Glutamatergic neuron (in vitro differentiated cells): ENCODE results near the gene LCNL1. TPM values are rescaled to one million over a fixed set of nuclear protein-coding genes. Genes with fewer than 3 reads are reported as not detected.

ENCODE experiments used
- DNase-seq: peaks from one replicate; pipeline ENCODE4 v3.0.0; 2022
- H3K27ac Mint-ChIP-seq: one replicate; pipeline ENCODE4 v1.8.0; 2020; ENCODE audit warnings: mild to moderate bottlenecking, mixed read lengths, inconsistent platforms; ENCODE audit not compliant: unreplicated experiment
- H3K27me3 Mint-ChIP-seq: one replicate; pipeline ENCODE4 v1.8.0; 2020; ENCODE audit warnings: mild to moderate bottlenecking, moderate library complexity, mixed read lengths, inconsistent platforms; ENCODE audit not compliant: unreplicated experiment
- H3K36me3 Mint-ChIP-seq: one replicate; pipeline ENCODE4 v1.8.0; 2020; ENCODE audit warnings: mild to moderate bottlenecking, mixed read lengths, inconsistent platforms; ENCODE audit not compliant: unreplicated experiment
- H3K4me1 Mint-ChIP-seq: one replicate; pipeline ENCODE4 v1.8.0; 2020; ENCODE audit warnings: mild to moderate bottlenecking, low read depth, mixed read lengths, inconsistent platforms; ENCODE audit not compliant: unreplicated experiment
- H3K4me3 Mint-ChIP-seq: one replicate; pipeline ENCODE4 v1.8.0; 2020; ENCODE audit warnings: mild to moderate bottlenecking, mixed read lengths, inconsistent platforms; ENCODE audit not compliant: unreplicated experiment
- H3K9me3 Mint-ChIP-seq: one replicate; pipeline ENCODE4 v1.8.0; 2020; ENCODE audit warnings: mild to moderate bottlenecking, moderate library complexity, mixed read lengths, inconsistent platforms; ENCODE audit not compliant: unreplicated experiment
- CTCF ChIP-seq: fragments of 200-600 bp; sonication (generic); IDR thresholded peaks from one replicate; pipeline ENCODE4 v1.5.0; 2021; ENCODE audit not compliant: partially characterized antibody, unreplicated experiment
- total RNA-seq: library from RNA; stranded (reverse); fragmentation: NEBNext Ultra II Directional; extraction: Animal tissue kit (Norgen Biotek cat#: 25700); gene quantifications from one replicate; pipeline ENCODE4 v1.2.1, GENCODE V29; 2021; ENCODE audit not compliant: unreplicated experiment

The LCNL1 gene
- total RNA-seq, 1 donor from 2014 or later: not detected

- H3K9me3 Mint-ChIP-seq: peaks cover 8% of the 10 kb centered on the region
- H3K36me3 Mint-ChIP-seq: peaks cover 5% of the 10 kb centered on the region
- peaks cover 8% of the 10 kb centered on the region for H3K4me1 Mint-ChIP-seq
- no peak for TF ChIP-seq CTCF
- DNase-seq: no peak
- peaks cover 15% of the 10 kb centered on the region for H3K27me3 Mint-ChIP-seq
- no peak overlapping the region for H3K4me3 Mint-ChIP-seq
- no peak overlapping the region for H3K27ac Mint-ChIP-seq
Measured at GRCh38 chr9:136994180-136994887, 11.5 kb downstream of the LCNL1 start.

- no peak overlapping the region for H3K27ac Mint-ChIP-seq
Measured at GRCh38 chr9:136994888-136995230, 12.1 kb downstream of the LCNL1 start.

DNA sequence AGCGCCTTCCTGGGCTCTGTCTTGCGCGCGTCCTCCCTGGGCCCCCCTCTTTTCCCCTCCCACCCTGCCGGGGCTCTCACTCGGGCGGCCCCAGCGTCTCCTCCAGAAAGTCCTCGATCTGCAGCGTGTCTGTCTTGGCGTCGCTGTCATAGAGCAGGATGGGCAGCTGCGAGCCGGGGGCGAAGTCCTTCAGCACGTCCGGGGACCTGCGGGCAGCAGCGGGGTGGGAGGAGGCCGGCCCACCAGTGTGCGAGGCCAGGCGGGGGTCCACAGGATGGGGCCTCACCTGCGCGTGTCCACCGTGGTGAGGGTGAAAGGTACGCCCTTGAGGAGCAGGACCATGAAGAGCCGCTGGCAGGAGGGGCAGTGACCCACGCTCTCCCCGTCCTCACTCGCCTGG lies 12.6 kb downstream of the LCNL1 start:
- Mint-ChIP-seq H3K4me3 (no peak overlapping the region), H3K4me1 (peaks cover 8% of the 10 kb centered on the region), H3K9me3 (peaks cover 8% of the 10 kb centered on the region), H3K27ac (no peak overlapping the region), H3K36me3 (peaks cover 5% of the 10 kb centered on the region), H3K27me3 (peaks cover 13% of the 10 kb centered on the region)
- no peak for DNase-seq
- no peak for TF ChIP-seq CTCF

More at GRCh38 chr9:136994888-136995230, 12.1 kb downstream of the LCNL1 start:
- no peak for DNase-seq
- H3K9me3 Mint-ChIP-seq: peaks cover 8% of the 10 kb centered on the region
- no peak overlapping the region for H3K4me3 Mint-ChIP-seq
- peaks cover 8% of the 10 kb centered on the region for H3K4me1 Mint-ChIP-seq
- no peak for TF ChIP-seq CTCF
- H3K36me3 Mint-ChIP-seq: peaks cover 5% of the 10 kb centered on the region
- peaks cover 13% of the 10 kb centered on the region for H3K27me3 Mint-ChIP-seq

GRCh38 chr9:136995772-136996311 lies 13.0 kb downstream of the LCNL1 start:
- H3K4me1 Mint-ChIP-seq: peaks cover 6% of the 10 kb centered on the region
- no peak overlapping the region for H3K4me3 Mint-ChIP-seq
- H3K27ac Mint-ChIP-seq: no peak overlapping the region
- H3K36me3 Mint-ChIP-seq: peaks cover under 1% of the 10 kb centered on the region
- peaks cover 5% of the 10 kb centered on the region for H3K9me3 Mint-ChIP-seq
- no peak for TF ChIP-seq CTCF
- no peak for DNase-seq
- peaks cover 8% of the 10 kb centered on the region for H3K27me3 Mint-ChIP-seq
